NB4 (cell line): ENCODE measurements around the gene CLPSL2.

Experiments used
- CTCF ChIP-seq: IDR thresholded peaks from one replicate; pipeline ENCODE4 v1.5.1; 2012; ENCODE audit warnings: low read depth, low read length
- MAX ChIP-seq: IDR thresholded peaks from 2 replicates; pipeline ENCODE4 v1.6.1; 2011; ENCODE audit warnings: low read depth, low read length
- MYC ChIP-seq: IDR thresholded peaks from 2 replicates; pipeline ENCODE4 v1.6.1; 2011; ENCODE audit warnings: low read depth, low read length
- POLR2A ChIP-seq: IDR thresholded peaks from 2 replicates; pipeline ENCODE4 v1.6.1; 2011; ENCODE audit warnings: mild to moderate bottlenecking; ENCODE audit not compliant: insufficient read length; ENCODE audit errors: extremely low read depth

- TF ChIP-seq CTCF: no peak
- no peak for TF ChIP-seq MAX
- no peak for TF ChIP-seq MYC
- TF ChIP-seq POLR2A: no peak
Observed at GRCh38 chr6:35798706-35799105, 22.3 kb downstream of the CLPSL2 start.
